Measurements from ENCODE around the gene SRRM4. TPM values are rescaled to one million over a fixed set of nuclear protein-coding genes. Genes with fewer than 3 reads are reported as not detected.

SRRM4 gene
- total and polyA plus RNA-seq, 8 donors = 0.05 to 0.48 (median 0.39) TPM; not detected in 1

GRCh38 chr12:118984161-118984943 lies 3.0 kb downstream of the SRRM4 start:
- intact Hi-C loops (cut with DNase I) = no loop called here
- ATAC-seq (no peak), DNase-seq (no peak)

GRCh38 chr12:118986050-118986449 lies 4.7 kb downstream of the SRRM4 start:
- Histone ChIP-seq H3K36me3 (no peaks in the 10 kb centered on the region), H3K27ac (no peak overlapping the region), H3K27me3 (peaks cover 13 to 69% of the 10 kb centered on the region in 2 donors), H3K4me3 (no peak overlapping the region), H3K9me3 (no peaks in the 10 kb centered on the region), H3K4me1 (no peaks in the 10 kb centered on the region)
- ATAC-seq (no peak), DNase-seq (no peak)
- no peak for TF ChIP-seq CTCF (IDR thresholded peaks at IDR 0.05)
- intact Hi-C loops (cut with DNase I) = no loop called here

More at GRCh38 chr12:118984161-118984943, 3.0 kb downstream of the SRRM4 start:
- Histone ChIP-seq H3K4me3 (no peak overlapping the region), H3K27me3 (peaks cover 25 to 79% of the 10 kb centered on the region in 2 donors), H3K36me3 (no peaks in the 10 kb centered on the region), H3K4me1 (no peaks in the 10 kb centered on the region), H3K27ac (no peak overlapping the region), H3K9me3 (no peaks in the 10 kb centered on the region)
- TF ChIP-seq CTCF (IDR thresholded peaks at IDR 0.05) = no peak

GRCh38 chr12:118999107-118999506 lies 17.8 kb downstream of the SRRM4 start:
- DNase-seq (no peak), ATAC-seq (no peak)
- Histone ChIP-seq H3K36me3 (no peaks in the 10 kb centered on the region), H3K9me3 (no peaks in the 10 kb centered on the region), H3K4me1 (no peaks in the 10 kb centered on the region), H3K4me3 (no peak overlapping the region), H3K27me3 (peaks cover 0 to 14% of the 10 kb centered on the region in 2 donors), H3K27ac (no peak overlapping the region)
- no peak for TF ChIP-seq CTCF (IDR thresholded peaks at IDR 0.05)
- intact Hi-C loops (cut with DNase I) = no loop called here

- no peaks in the 10 kb centered on the region for H3K9me3 ChIP-seq
- H3K36me3 ChIP-seq = no peaks in the 10 kb centered on the region
- TF ChIP-seq CTCF (IDR thresholded peaks at IDR 0.05) = no peak
- ATAC-seq (no peak), DNase-seq (no peak)
- no peak overlapping the region for H3K27ac ChIP-seq
- H3K27me3 ChIP-seq = peaks cover 0 to 31% of the 10 kb centered on the region in 2 donors
- no peak overlapping the region for H3K4me3 ChIP-seq
- H3K4me1 ChIP-seq = no peaks in the 10 kb centered on the region
- intact Hi-C loops (cut with DNase I) = no loop called here
Observed at GRCh38 chr12:119005085-119005484, 23.7 kb downstream of the SRRM4 start.

GRCh38 chr12:119005913-119006312 lies 24.6 kb downstream of the SRRM4 start:
- no peaks in the 10 kb centered on the region for H3K4me1 ChIP-seq
- TF ChIP-seq CTCF (IDR thresholded peaks at IDR 0.05) = no peak
- ATAC-seq (no peak), DNase-seq (no peak)
- no peaks in the 10 kb centered on the region for H3K36me3 ChIP-seq
- no peak overlapping the region for H3K27ac ChIP-seq
- peaks cover 0 to 32% of the 10 kb centered on the region in 2 donors for H3K27me3 ChIP-seq
- no peak overlapping the region for H3K4me3 ChIP-seq
- intact Hi-C loops (cut with DNase I) = no loop called here
- peaks cover 0 to 4% of the 10 kb centered on the region in 2 donors for H3K9me3 ChIP-seq
